Liver (tissue), 9 donors: ENCODE measurements around the gene TDRD9. TPM values are rescaled to one million over a fixed set of nuclear protein-coding genes. Genes with fewer than 3 reads are reported as not detected.

ENCODE experiments used
- DNase-seq: peaks from one replicate; pipeline ENCODE4 v3.0.0-alpha.2; 2017; ENCODE audit warnings: low spot score
- H3K27ac ChIP-seq, 2 donors: one replicate each; pipeline ENCODE4 v1.7.0; 2013; ENCODE audit warnings: inconsistent platforms in 2 of 2, low read length in 2 of 2, control low read depth in 1 of 2, low read depth in 1 of 2, mild to moderate bottlenecking in 1 of 2
- H3K27me3 ChIP-seq, 4 donors: one replicate each; pipeline versions ENCODE4 v1.6.1 to v1.7.0; 2013; ENCODE audit warnings: low read length in 3 of 4, inconsistent platforms in 1 of 4, mild to moderate bottlenecking in 1 of 4, moderate library complexity in 1 of 4; ENCODE audit not compliant: control insufficient read depth in 4 of 4, insufficient read depth in 4 of 4
- H3K36me3 ChIP-seq, 4 donors: one replicate each; pipeline versions ENCODE4 v1.6.1 to v1.7.0; 2013; ENCODE audit warnings: low read length in 3 of 4, mild to moderate bottlenecking in 3 of 4, low read depth in 1 of 4, moderate library complexity in 1 of 4; ENCODE audit not compliant: control insufficient read depth in 4 of 4, insufficient read depth in 3 of 4
- H3K4me1 ChIP-seq, 4 donors: one replicate each; pipeline versions ENCODE4 v1.6.1 to v1.7.0; 2013; ENCODE audit warnings: low read length in 3 of 4, mild to moderate bottlenecking in 3 of 4, moderate library complexity in 1 of 4; ENCODE audit not compliant: control insufficient read depth in 4 of 4, insufficient read depth in 4 of 4
- H3K4me3 ChIP-seq, 3 donors: one replicate each; pipeline versions ENCODE4 v1.6.1 to v1.7.0; 2013; ENCODE audit warnings: low read length in 3 of 3, control low read depth in 1 of 3, low read depth in 1 of 3, mild to moderate bottlenecking in 1 of 3
- H3K9ac ChIP-seq, 2 donors: one replicate each; pipeline ENCODE4 v1.7.0; 2013; ENCODE audit warnings: low read length in 2 of 2, mild to moderate bottlenecking in 2 of 2, moderate library complexity in 2 of 2, control low read depth in 1 of 2, low read depth in 1 of 2
- H3K9me3 ChIP-seq, 4 donors: one replicate each; pipeline versions ENCODE4 v1.6.1 to v1.7.0; 2013; ENCODE audit warnings: low read length in 3 of 4; ENCODE audit not compliant: control insufficient read depth in 4 of 4
- ATF3 ChIP-seq: IDR thresholded peaks from 2 replicates; pipeline ENCODE4 v1.6.1; 2016; ENCODE audit warnings: antibody characterized with exemption
- CTCF ChIP-seq: fragments of 150-350 bp; IDR thresholded peaks from 2 replicates; pipeline ENCODE4 v1.5.1; 2017; ENCODE audit warnings: improper control_type of control experiment, low read depth, low read length; ENCODE audit not compliant: missing input control
- EGR1 ChIP-seq, 2 donors: IDR thresholded peaks; 2 replicates each; pipeline ENCODE4 v1.6.1; 2016 to 2018; ENCODE audit warnings: antibody characterized with exemption in 2 of 2, low read depth in 2 of 2
- FOXA1 ChIP-seq: IDR thresholded peaks from 2 replicates; pipeline ENCODE4 v1.6.1; 2016; ENCODE audit warnings: antibody characterized with exemption
- FOXA2 ChIP-seq: IDR thresholded peaks from 2 replicates; pipeline ENCODE4 v1.6.1; 2016; ENCODE audit warnings: antibody characterized with exemption
- GABPA ChIP-seq, 2 donors: IDR thresholded peaks in 1 of 2; conservative IDR thresholded peaks in 1 of 2; 2 replicates each; pipeline ENCODE4 v1.6.1; 2016; ENCODE audit warnings: antibody characterized with exemption in 2 of 2, mild to moderate bottlenecking in 1 of 2, moderate library complexity in 1 of 2
- HNF4A ChIP-seq, 2 donors: conservative IDR thresholded peaks; 2 replicates each; pipeline ENCODE4 v1.6.1; 2016; ENCODE audit warnings: antibody characterized with exemption in 2 of 2, mild to moderate bottlenecking in 2 of 2
- HNF4G ChIP-seq: IDR thresholded peaks from 2 replicates; pipeline ENCODE4 v1.6.1; 2016; ENCODE audit warnings: antibody characterized with exemption
- JUND ChIP-seq, 2 donors: IDR thresholded peaks; 2 replicates each; pipeline ENCODE4 v1.6.1; 2016; ENCODE audit warnings: antibody characterized with exemption in 2 of 2
- MAX ChIP-seq: IDR thresholded peaks from 2 replicates; pipeline ENCODE4 v1.6.1; 2016; ENCODE audit warnings: antibody characterized with exemption
- NR2F2 ChIP-seq: IDR thresholded peaks from 2 replicates; pipeline ENCODE4 v1.6.1; 2016; ENCODE audit warnings: antibody characterized with exemption
- RAD21 ChIP-seq, 2 donors: IDR thresholded peaks; 2 replicates each; pipeline ENCODE4 v1.6.1; 2016; ENCODE audit warnings: antibody characterized with exemption in 2 of 2, mild to moderate bottlenecking in 2 of 2
- REST ChIP-seq: IDR thresholded peaks from 2 replicates; pipeline ENCODE4 v1.6.1; 2016; ENCODE audit warnings: antibody characterized with exemption, mild to moderate bottlenecking
- RXRA ChIP-seq, 2 donors: IDR thresholded peaks; 2 replicates each; pipeline ENCODE4 v1.6.1; 2017 to 2018; ENCODE audit warnings: antibody characterized with exemption in 2 of 2, mild to moderate bottlenecking in 1 of 2
- SP1 ChIP-seq: IDR thresholded peaks from 2 replicates; pipeline ENCODE4 v1.6.1; 2018; ENCODE audit warnings: antibody characterized with exemption, mild to moderate bottlenecking
- TAF1 ChIP-seq: conservative IDR thresholded peaks from 2 replicates; pipeline ENCODE4 v1.6.1; 2016; ENCODE audit warnings: antibody characterized with exemption, mild to moderate bottlenecking
- YY1 ChIP-seq: IDR thresholded peaks from 2 replicates; pipeline ENCODE4 v1.6.1; 2016; ENCODE audit warnings: antibody characterized with exemption, mild to moderate bottlenecking
- WGBS: extraction: QIAGEN DNeasy Blood & Tissue Kit; methylation state at CpG from one replicate; pipeline ENCODE4 v1.1.7; 2013; 5-methylcytosine and 5-hydroxymethylcytosine counted together
- polyA plus RNA-seq, 2 donors: library from polyadenylated mRNA; stranded (reverse) in 1 of 2; unstranded in 1 of 2; fragments of 200-250 nt in 1 of 2; fragments of >200 nt in 1 of 2; fragmentation: Nextera tagmentation in 1 of 2; extraction: Ambion mirVana in 1 of 2; gene quantifications; one replicate each; pipeline versions ENCODE4 v1.2.1 to v1.2.3, GENCODE V29; 2013 to 2015
- total RNA-seq, 2 donors: library from RNA; depleted of rRNA; stranded (reverse); fragments of >200 nt; gene quantifications; one replicate each; pipeline ENCODE4 v1.2.3, GENCODE V29; 2014
- TF ChIP-seq, protein P1 (sequence below): IDR thresholded peaks from 2 replicates; pipeline ENCODE4 v1.6.1; 2016; ENCODE audit warnings: antibody characterized with exemption
- donor health status: healthy.
- donor health status: healthy.
- donor health status: healthy.
- donor health status: healthy.
- donor health status: healthy.

TDRD9 gene
- total and polyA plus RNA-seq, 4 donors, result 0.12 to 1.0 (median 0.46) TPM

- Histone ChIP-seq H3K9me3 (peaks cover 0 to 2% (median 0%) of the 10 kb centered on the region in 4 donors), H3K4me3 (no peak overlapping the region), H3K36me3 (no peaks in the 10 kb centered on the region), H3K27ac (no peak overlapping the region), H3K27me3 (no peaks in the 10 kb centered on the region), H3K4me1 (peaks cover 3 to 18% (median 10%) of the 10 kb centered on the region in 4 donors), H3K9ac (no peak overlapping the region)
- TF ChIP-seq EGR1 (IDR thresholded peaks at IDR 0.05; ENCODE audit: low read depth in 2 of 2) (no peak), RXRA (IDR thresholded peaks at IDR 0.05) (no peak), REST (no peak), MAX (no peak), HNF4G (no peak), TAF1 (no peak), FOXA1 (no peak), FOXA2 (no peak), YY1 (no peak), CTCF (no peak), NR2F2 (no peak), SP1 (no peak), HNF4A (conservative IDR thresholded peaks at IDR 0.05) (no peak), ATF3 (no peak), GABPA (IDR thresholded peaks at IDR 0.05 in 1 of 2, conservative IDR thresholded peaks at IDR 0.05 in 1 of 2) (no peak), RAD21 (IDR thresholded peaks at IDR 0.05) (no peak), JUND (IDR thresholded peaks at IDR 0.05) (no peak)
- TF ChIP-seq, protein P1, sequence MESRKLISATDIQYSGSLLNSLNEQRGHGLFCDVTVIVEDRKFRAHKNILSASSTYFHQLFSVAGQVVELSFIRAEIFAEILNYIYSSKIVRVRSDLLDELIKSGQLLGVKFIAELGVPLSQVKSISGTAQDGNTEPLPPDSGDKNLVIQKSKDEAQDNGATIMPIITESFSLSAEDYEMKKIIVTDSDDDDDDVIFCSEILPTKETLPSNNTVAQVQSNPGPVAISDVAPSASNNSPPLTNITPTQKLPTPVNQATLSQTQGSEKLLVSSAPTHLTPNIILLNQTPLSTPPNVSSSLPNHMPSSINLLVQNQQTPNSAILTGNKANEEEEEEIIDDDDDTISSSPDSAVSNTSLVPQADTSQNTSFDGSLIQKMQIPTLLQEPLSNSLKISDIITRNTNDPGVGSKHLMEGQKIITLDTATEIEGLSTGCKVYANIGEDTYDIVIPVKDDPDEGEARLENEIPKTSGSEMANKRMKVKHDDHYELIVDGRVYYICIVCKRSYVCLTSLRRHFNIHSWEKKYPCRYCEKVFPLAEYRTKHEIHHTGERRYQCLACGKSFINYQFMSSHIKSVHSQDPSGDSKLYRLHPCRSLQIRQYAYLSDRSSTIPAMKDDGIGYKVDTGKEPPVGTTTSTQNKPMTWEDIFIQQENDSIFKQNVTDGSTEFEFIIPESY, result no peak
- DNase-seq, result no peak
- 31% methylated on average over 6 of the region's 6 CpGs for WGBS
These were observed 4.4 kb upstream of the TDRD9 start for GRCh38 chr14:103923863-103924262.
